Astrocyte (in vitro differentiated cells and primary cell): ENCODE results near the gene RAB4B. TPM values are rescaled to one million over a fixed set of nuclear protein-coding genes. Genes with fewer than 3 reads are reported as not detected.
"Not testable (repeated sequence)": the region's sequence is repeated elsewhere in the genome, so short reads cannot be mapped to it uniquely, and the experiment has no call there.

Experiments
- DNase-seq: peaks from one replicate; pipeline ENCODE4 v3.0.0-alpha.2; 2010; ENCODE audit warnings: low read depth
- FAIRE-seq: peaks from 2 replicates; lab custom pipeline; 2011; peaks lifted over from hg19 to GRCh38; lab: Jason Lieb, UNC
- H2AFZ ChIP-seq: 2 replicates; pipeline ENCODE4 v1.6.0; 2012; ENCODE audit warnings: low read depth, low read length, inconsistent platforms
- H3K27ac ChIP-seq: 2 replicates; pipeline ENCODE4 v1.5.1; 2011; ENCODE audit warnings: low read depth, low read length, inconsistent platforms
- H3K27me3 ChIP-seq: 2 replicates; pipeline ENCODE4 v1.6.0; 2011; ENCODE audit warnings: low read length, inconsistent platforms; ENCODE audit not compliant: insufficient read depth
- H3K36me3 ChIP-seq: 2 replicates; pipeline ENCODE4 v1.5.1; 2011; ENCODE audit warnings: low read length, inconsistent platforms; ENCODE audit not compliant: insufficient read depth
- H3K4me1 ChIP-seq: 2 replicates; pipeline ENCODE4 v1.5.1; 2011; ENCODE audit warnings: low read length, inconsistent platforms; ENCODE audit not compliant: insufficient read depth
- H3K4me2 ChIP-seq: 2 replicates; pipeline ENCODE4 v1.6.0; 2012; ENCODE audit warnings: low read length, inconsistent platforms
- H3K4me3 ChIP-seq: 2 replicates; pipeline ENCODE4 v1.5.1; 2011; ENCODE audit warnings: low read depth, mild to moderate bottlenecking, low read length, inconsistent platforms; ENCODE audit not compliant: insufficient read depth
- H3K79me2 ChIP-seq: 2 replicates; pipeline ENCODE4 v1.6.0; 2012; ENCODE audit warnings: mild to moderate bottlenecking, low read length, inconsistent platforms; ENCODE audit not compliant: insufficient read depth
- H3K9ac ChIP-seq: 2 replicates; pipeline ENCODE4 v1.6.0; 2012; ENCODE audit warnings: mild to moderate bottlenecking, low read length, inconsistent platforms
- H3K9me3 ChIP-seq: 2 replicates; pipeline ENCODE4 v1.5.1; 2012; ENCODE audit warnings: low read depth, mild to moderate bottlenecking, low read length, inconsistent platforms; ENCODE audit not compliant: insufficient read depth
- H4K20me1 ChIP-seq: 2 replicates; pipeline ENCODE4 v1.6.0; 2012; ENCODE audit warnings: low read length, inconsistent platforms; ENCODE audit not compliant: insufficient read depth
- H3K27ac Mint-ChIP-seq: one replicate; pipeline ENCODE4 v1.8.0; 2021; ENCODE audit warnings: mild to moderate bottlenecking, mixed read lengths; ENCODE audit not compliant: unreplicated experiment
- H3K27me3 Mint-ChIP-seq: one replicate; pipeline ENCODE4 v1.8.0; 2021; ENCODE audit warnings: low read depth, mixed read lengths; ENCODE audit not compliant: unreplicated experiment
- H3K36me3 Mint-ChIP-seq: one replicate; pipeline ENCODE4 v1.8.0; 2021; ENCODE audit warnings: low read depth, mixed read lengths; ENCODE audit not compliant: unreplicated experiment
- H3K4me1 Mint-ChIP-seq: one replicate; pipeline ENCODE4 v1.8.0; 2021; ENCODE audit warnings: low read depth, mixed read lengths; ENCODE audit not compliant: unreplicated experiment
- H3K4me3 Mint-ChIP-seq: one replicate; pipeline ENCODE4 v1.8.0; 2021; ENCODE audit warnings: mild to moderate bottlenecking, moderate library complexity, mixed read lengths; ENCODE audit not compliant: unreplicated experiment
- H3K9me3 Mint-ChIP-seq: one replicate; pipeline ENCODE4 v1.8.0; 2021; ENCODE audit warnings: mild to moderate bottlenecking, mixed read lengths; ENCODE audit not compliant: unreplicated experiment
- total RNA-seq: library from RNA; stranded (reverse); gene quantifications from 2 replicates; pipeline ENCODE4 v1.2.1, GENCODE V29; 2021

RAB4B gene
- total RNA-seq, 1 donor from 2014 or later, result 18.8 TPM

GRCh38 chr19:40825460-40826095 lies 47.5 kb downstream of the RAB4B start:
- DNase-seq, FAIRE-seq, H3K27ac Mint-ChIP-seq: not testable (repeated sequence)

GRCh38 chr19:40826312-40826698 lies 48.3 kb downstream of the RAB4B start:
- not testable (repeated sequence) for H3K36me3 ChIP-seq, H3K27ac ChIP-seq, H3K4me3 Mint-ChIP-seq, DNase-seq, FAIRE-seq, H3K27me3 ChIP-seq, H3K9me3 ChIP-seq, H2AFZ ChIP-seq, H3K4me3 ChIP-seq, H3K27ac Mint-ChIP-seq, H3K27me3 Mint-ChIP-seq, H4K20me1 ChIP-seq, H3K9ac ChIP-seq, H3K79me2 ChIP-seq, H3K4me1 ChIP-seq, H3K4me2 ChIP-seq
- peaks cover 18% of the 10 kb centered on the region for H3K4me1 Mint-ChIP-seq
- H3K36me3 Mint-ChIP-seq, result peaks cover 18% of the 10 kb centered on the region
- H3K9me3 Mint-ChIP-seq, result peaks cover 10% of the 10 kb centered on the region

More at GRCh38 chr19:40825460-40826095, 47.5 kb downstream of the RAB4B start:
- H3K9me3 ChIP-seq, H3K79me2 ChIP-seq, H3K4me3 Mint-ChIP-seq, H3K9me3 Mint-ChIP-seq, H3K27me3 ChIP-seq, H3K4me3 ChIP-seq, H3K4me1 ChIP-seq, H3K27me3 Mint-ChIP-seq, H4K20me1 ChIP-seq, H3K4me2 ChIP-seq, H2AFZ ChIP-seq, H3K36me3 ChIP-seq, H3K27ac ChIP-seq, H3K9ac ChIP-seq: not testable (repeated sequence)
- Mint-ChIP-seq H3K36me3 (peaks cover 18% of the 10 kb centered on the region), H3K4me1 (peaks cover 18% of the 10 kb centered on the region)

- H3K79me2 ChIP-seq, H3K36me3 ChIP-seq, H3K4me3 Mint-ChIP-seq, H3K27ac ChIP-seq, H3K4me3 ChIP-seq, H2AFZ ChIP-seq, H4K20me1 ChIP-seq, H3K9ac ChIP-seq, H3K9me3 ChIP-seq, DNase-seq, H3K4me2 ChIP-seq, H3K27me3 Mint-ChIP-seq, H3K27me3 ChIP-seq, H3K27ac Mint-ChIP-seq, H3K4me1 ChIP-seq, FAIRE-seq: not testable (repeated sequence)
- peaks cover 18% of the 10 kb centered on the region for H3K36me3 Mint-ChIP-seq
- peaks cover 19% of the 10 kb centered on the region for H3K4me1 Mint-ChIP-seq
- H3K9me3 Mint-ChIP-seq, result peaks cover 10% of the 10 kb centered on the region
Observed at GRCh38 chr19:40826699-40827385, 48.8 kb downstream of the RAB4B start.
